Kidney epithelial cell (primary cell): ENCODE results near the gene BCAT1. TPM values are rescaled to one million over a fixed set of nuclear protein-coding genes. Genes with fewer than 3 reads are reported as not detected.

Experiments
- DNase-seq: peaks from one replicate; pipeline ENCODE4 v3.0.0-alpha.2; 2010; ENCODE audit warnings: low read depth
- H3K27me3 ChIP-seq: 2 replicates; pipeline ENCODE4 v1.6.0; 2011; ENCODE audit warnings: low read length; ENCODE audit not compliant: control insufficient read depth, insufficient read depth
- H3K36me3 ChIP-seq: 2 replicates; pipeline ENCODE4 v1.5.1; 2011; ENCODE audit warnings: low read length; ENCODE audit not compliant: control insufficient read depth, insufficient read depth
- H3K4me3 ChIP-seq: 2 replicates; pipeline ENCODE4 v1.5.1; 2011; ENCODE audit warnings: low read depth, mild to moderate bottlenecking, control low read depth, low read length
- CTCF ChIP-seq: IDR thresholded peaks from 2 replicates; pipeline ENCODE4 v1.5.1; 2011; ENCODE audit warnings: mild to moderate bottlenecking, moderate library complexity, low read length, control low read depth, inconsistent platforms; ENCODE audit not compliant: insufficient read depth, poor library complexity, severe bottlenecking
- total RNA-seq: library from RNA; depleted of rRNA; stranded (reverse); fragments of >200 nt; gene quantifications from 2 replicates; pipeline ENCODE4 v1.2.3, GENCODE V29; 2015

BCAT1 gene
- total RNA-seq, 1 donor from 2014 or later = 103 TPM

- TF ChIP-seq CTCF = no peak
- Histone ChIP-seq H3K36me3 (no peaks in the 10 kb centered on the region), H3K27me3 (no peaks in the 10 kb centered on the region), H3K4me3 (no peak overlapping the region)
- no peak for DNase-seq
These were observed 6.5 kb upstream of the BCAT1 start for GRCh38 chr12:24955389-24955788.

GRCh38 chr12:24954261-24954660 is 5.4 kb upstream of the BCAT1 start:
- Histone ChIP-seq H3K36me3 (no peaks in the 10 kb centered on the region), H3K27me3 (no peaks in the 10 kb centered on the region), H3K4me3 (no peak overlapping the region)
- TF ChIP-seq CTCF = no peak
- no peak for DNase-seq

GRCh38 chr12:24952389-24952788 is 3.5 kb upstream of the BCAT1 start:
- no peaks in the 10 kb centered on the region for H3K27me3 ChIP-seq
- no peak overlapping the region for H3K4me3 ChIP-seq
- DNase-seq = no peak
- H3K36me3 ChIP-seq = no peaks in the 10 kb centered on the region
- no peak for TF ChIP-seq CTCF

GRCh38 chr12:24950231-24950834 is 1.4 kb upstream of the BCAT1 start:
- H3K27me3 ChIP-seq = no peaks in the 10 kb centered on the region
- no peak for DNase-seq
- no peak overlapping the region for H3K4me3 ChIP-seq
- no peak for TF ChIP-seq CTCF
- H3K36me3 ChIP-seq = no peaks in the 10 kb centered on the region

GRCh38 chr12:24948420-24948756 is 513 bp downstream of the BCAT1 start:
- DNase-seq = no peak
- TF ChIP-seq CTCF = no peak
- Histone ChIP-seq H3K27me3 (no peaks in the 10 kb centered on the region), H3K4me3 (peak overlapping the region; percentile 52), H3K36me3 (no peaks in the 10 kb centered on the region)
